GM12891 (cell line): ENCODE measurements around the gene TLK1.

ENCODE experiments used
- DNase-seq: peaks from one replicate; pipeline ENCODE4 v3.0.0; 2011; ENCODE audit warnings: low spot score; ENCODE audit not compliant: insufficient read length
- FAIRE-seq: peaks from 2 replicates; lab custom pipeline; 2011; peaks lifted over from hg19 to GRCh38; lab: Jason Lieb, UNC
- PAX5 ChIP-seq: IDR thresholded peaks from 2 replicates; pipeline ENCODE4 v1.6.1; 2011; ENCODE audit warnings: low read length, moderate library complexity, mild to moderate bottlenecking; ENCODE audit not compliant: insufficient read depth, severe bottlenecking
- POLR2A ChIP-seq: IDR thresholded peaks from 2 replicates; pipeline ENCODE4 v1.6.1; 2011; ENCODE audit warnings: low read depth, low read length, control low read depth
- POLR2AphosphoS5 ChIP-seq: IDR thresholded peaks from 2 replicates; pipeline ENCODE4 v1.6.1; 2011; ENCODE audit warnings: low read depth, low read length, control low read depth
- POU2F2 ChIP-seq: IDR thresholded peaks from 2 replicates; pipeline ENCODE4 v1.6.1; 2011; ENCODE audit warnings: low read depth, mild to moderate bottlenecking, control low read depth, low read length, moderate library complexity
- SPI1 ChIP-seq: IDR thresholded peaks from 2 replicates; pipeline ENCODE4 v1.6.1; 2011; ENCODE audit warnings: low read depth, low read length, control low read depth
- TAF1 ChIP-seq: IDR thresholded peaks from 2 replicates; pipeline ENCODE4 v1.6.1; 2011; ENCODE audit warnings: low read depth, low read length, control low read depth

The TLK1 gene

GRCh38 chr2:170973225-170973491, 187.5 kb downstream of the TLK1 start:
- FAIRE-seq (no peak), DNase-seq (no peak)

DNA sequence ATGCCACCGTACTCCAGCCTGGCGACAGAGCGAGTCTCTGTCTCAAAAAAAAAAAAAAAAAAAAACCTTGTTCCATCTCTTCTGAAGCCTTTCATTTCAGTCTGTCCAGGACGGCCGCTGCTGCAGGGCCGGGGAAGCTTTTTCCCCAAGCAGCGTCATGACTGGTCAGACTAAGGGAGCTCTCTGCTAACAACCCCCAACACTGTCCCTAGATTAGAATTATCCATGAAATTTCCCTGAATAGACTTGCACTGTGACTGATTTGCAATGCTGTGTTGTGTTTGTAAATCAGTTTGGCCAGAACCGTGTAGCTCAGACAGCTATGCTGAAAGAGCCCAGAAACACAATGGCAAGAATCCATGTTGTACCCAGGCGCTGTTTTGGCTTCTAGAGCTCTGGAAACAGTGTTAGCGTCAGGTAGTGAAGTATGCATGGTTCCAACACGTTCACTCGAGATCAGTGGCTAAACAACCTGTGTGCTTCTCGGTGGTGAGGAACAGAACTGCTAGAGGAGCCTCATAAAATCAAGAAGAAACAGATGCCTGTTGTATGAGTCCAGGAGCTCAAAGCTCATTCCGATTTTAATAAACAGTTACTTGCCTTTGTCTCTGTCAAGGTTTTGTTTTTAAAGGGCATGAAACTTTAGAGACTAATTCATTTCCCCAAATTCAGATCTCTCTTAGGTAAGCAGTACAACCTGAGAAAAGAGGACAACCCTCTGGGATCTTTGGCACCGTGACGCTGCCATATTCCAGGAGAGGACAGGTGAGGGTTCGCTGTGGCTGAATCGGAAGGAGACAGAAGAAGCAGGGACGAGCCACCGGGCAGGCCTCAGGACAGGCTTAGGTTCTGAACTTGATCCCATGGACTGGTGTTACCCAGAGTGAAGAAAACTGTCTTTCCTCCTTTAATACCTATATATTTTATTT, 188.1 kb downstream of the TLK1 start:
- TF ChIP-seq POLR2A (no peak), SPI1 (no peak), POU2F2 (no peak), TAF1 (no peak), POLR2AphosphoS5 (no peak), PAX5 (no peak)
- no peak for FAIRE-seq
- DNase-seq = no peak

More at GRCh38 chr2:170973225-170973491, 187.5 kb downstream of the TLK1 start:
- TF ChIP-seq SPI1 (no peak), POU2F2 (no peak), PAX5 (no peak), POLR2A (no peak), TAF1 (no peak), POLR2AphosphoS5 (no peak)

GRCh38 chr2:170971071-170971470, 189.6 kb downstream of the TLK1 start:
- TF ChIP-seq PAX5 = no peak
- no peak for TF ChIP-seq POLR2AphosphoS5
- TF ChIP-seq POU2F2 = no peak
- no peak for TF ChIP-seq SPI1
- TF ChIP-seq POLR2A = no peak
- no peak for TF ChIP-seq TAF1
- FAIRE-seq (no peak), DNase-seq (no peak)

- DNase-seq = no peak
- no peak for FAIRE-seq
- no peak for TF ChIP-seq POLR2A
- peak; percentile 37; the same call in 1 of the 2 replicates for TF ChIP-seq POLR2AphosphoS5
- TF ChIP-seq SPI1 = no peak
- no peak for TF ChIP-seq TAF1
- TF ChIP-seq POU2F2 = no peak
- no peak for TF ChIP-seq PAX5
Measured at GRCh38 chr2:170969872-170970496, 190.7 kb downstream of the TLK1 start.

- no peak for DNase-seq
- TF ChIP-seq PAX5 (no peak), POU2F2 (no peak), POLR2AphosphoS5 (no peak), POLR2A (no peak), SPI1 (no peak), TAF1 (no peak)
- no peak for FAIRE-seq
Measured at GRCh38 chr2:170969030-170969429, 191.7 kb downstream of the TLK1 start.

DNA sequence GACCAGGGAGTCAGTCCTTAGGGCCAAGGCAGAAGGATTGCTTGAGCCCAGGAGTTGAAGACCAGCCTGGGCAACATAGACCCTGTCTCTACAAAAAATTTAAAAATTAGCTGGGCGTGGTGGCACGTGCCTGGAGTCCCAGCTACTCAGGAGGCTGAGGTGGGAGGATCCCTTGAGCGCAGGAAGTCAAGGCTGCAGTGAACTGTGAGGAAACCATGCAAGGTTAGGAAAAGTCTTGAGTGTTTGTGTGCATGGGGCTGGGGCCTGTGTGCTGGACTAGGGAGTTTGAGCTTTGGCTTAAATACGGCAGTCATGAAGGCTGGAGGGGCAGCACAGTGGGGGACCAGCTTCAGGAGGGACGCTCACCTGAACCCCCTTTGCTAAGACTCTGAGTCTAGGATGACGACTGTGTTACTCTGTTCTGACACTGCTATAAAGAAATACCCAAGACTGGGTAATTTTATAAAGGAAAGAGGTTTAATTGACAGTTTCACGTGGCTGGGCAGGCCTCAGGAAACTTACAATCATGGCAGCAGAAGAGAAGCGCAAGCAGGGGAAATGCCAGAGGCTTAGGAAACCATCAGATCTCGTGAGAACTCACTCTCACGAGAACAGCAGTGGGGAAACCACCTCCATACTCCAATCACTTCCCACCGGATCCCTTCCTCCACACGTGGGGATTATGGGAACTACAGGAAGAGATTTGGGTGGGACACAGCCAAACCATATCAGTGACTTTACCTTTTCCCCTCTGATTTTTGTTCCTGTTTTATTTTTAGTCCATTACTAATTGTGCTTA, 192.3 kb downstream of the TLK1 start:
- FAIRE-seq (no peak), DNase-seq (no peak)
- TF ChIP-seq POLR2A = peak; percentile 13; the same call in 1 of the 2 replicates
- TF ChIP-seq TAF1 = no peak
- TF ChIP-seq SPI1 = no peak
- peak; percentile 62; the same call in 1 of the 2 replicates for TF ChIP-seq POU2F2

GRCh38 chr2:170967553-170967952, 193.1 kb downstream of the TLK1 start:
- DNase-seq (no peak), FAIRE-seq (no peak)
- TF ChIP-seq POLR2AphosphoS5 = no peak
- TF ChIP-seq POLR2A = no peak
- TF ChIP-seq POU2F2 = no peak
- no peak for TF ChIP-seq PAX5
- TF ChIP-seq SPI1 = no peak
- no peak for TF ChIP-seq TAF1

DNA sequence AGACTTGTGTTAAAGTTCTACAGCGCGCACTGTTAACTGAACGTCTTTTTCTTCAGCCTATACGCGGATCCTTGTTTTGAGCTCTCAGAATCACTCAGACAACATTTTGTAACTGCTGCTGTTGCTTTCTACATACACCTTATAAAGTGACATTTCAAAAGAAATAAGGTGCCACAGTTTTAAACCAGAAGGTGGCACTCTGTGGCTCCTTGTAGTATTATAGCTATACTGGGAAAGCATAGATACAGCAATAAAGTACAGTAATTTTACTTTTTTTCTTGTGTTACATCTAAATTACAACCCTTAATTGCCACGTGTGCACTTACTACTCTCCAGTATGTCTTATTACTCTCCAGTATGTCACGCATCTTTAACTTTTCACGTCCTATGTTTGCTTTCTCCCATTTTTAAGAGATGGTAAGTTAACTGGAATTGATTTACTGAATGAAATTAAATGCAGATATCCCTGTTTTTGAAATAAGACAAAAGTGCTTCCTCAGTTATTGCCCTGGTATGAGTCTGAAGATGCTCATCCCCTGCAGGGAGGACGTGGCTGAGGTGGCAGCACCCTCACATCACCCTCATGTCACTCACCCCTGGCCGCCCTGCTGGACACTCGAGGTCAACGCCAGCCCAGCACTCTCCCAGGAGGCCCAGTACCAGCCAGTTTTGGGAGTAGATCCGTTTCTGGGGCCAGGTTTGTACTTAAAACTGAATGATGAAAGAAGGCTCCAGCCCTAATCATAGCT, 193.9 kb downstream of the TLK1 start:
- no peak for FAIRE-seq

More for the DNA sequence above, 193.9 kb downstream of the TLK1 start:
- TF ChIP-seq SPI1 = no peak
- TF ChIP-seq POLR2AphosphoS5 = no peak
- TF ChIP-seq POLR2A = peak; percentile 46; the same call in 1 of the 2 replicates
- DNase-seq = no peak
